ENCODE data around the gene SERPINB7. TPM values are rescaled to one million over a fixed set of nuclear protein-coding genes. Genes with fewer than 3 reads are reported as not detected.

Gene SERPINB7
- total and polyA plus RNA-seq, 2 of the 8 experiments (the other 6 are each of a cell fraction or from before 2014, with no cell fraction given), result not detected

GRCh38 chr18:63823516-63824219, 48.5 kb downstream of the SERPINB7 start:
- H3K9me3 ChIP-seq (ENCODE audit: insufficient read depth in 2 of 2, low read depth in 1 of 2, low read length in 1 of 2), result no peaks in the 10 kb centered on the region
- no peak overlapping the region for H3K9ac ChIP-seq (replicated peaks in 1 of 4; ENCODE audit: extremely low read depth in 1 of 4, low read depth in 3 of 4, low read length in 3 of 4)
- H2BK5ac ChIP-seq (ENCODE audit: low read depth, low read length), result no peak overlapping the region
- FAIRE-seq (no peak), DNase-seq (ENCODE audit: low read depth in 1 of 2, low spot score in 2 of 2) (peak in 1 of 2 experiments; percentile 58)
- WGBS, 2 experiments (ENCODE audit: extremely low coverage in 1 of 2, insufficient coverage in 1 of 2, insufficient read length in 1 of 2, insufficient replicate concordance in 2 of 2, low coverage in 1 of 2, low lambda C conversion rate in 2 of 2, missing lambda C conversion rate in 1 of 2), result 83% methylated on average over 10 of the region's 10 CpGs; no CpG with 5 or more reads in 1 of the 2 experiments
- no peak overlapping the region for H3K4ac ChIP-seq (replicated peaks; ENCODE audit: insufficient read length, low read depth, low read length)
- H3K14ac ChIP-seq (ENCODE audit: insufficient read length), result no peak overlapping the region
- H4K8ac ChIP-seq (ENCODE audit: extremely low read depth, insufficient read depth, low read length), result 0 out of 2 replicates have a peak overlapping the region, but pooled peaks have one; percentile 14
- no peak overlapping the region for H3K23ac ChIP-seq (ENCODE audit: insufficient read length)
- no peaks in the 10 kb centered on the region for H3K23me2 ChIP-seq (ENCODE audit: low read depth, low read length)
- H4K91ac ChIP-seq (replicated peaks; ENCODE audit: insufficient read length, low read length), result no peak overlapping the region
- ChIA-PET POLR2A (ENCODE audit: partially characterized antibody) (no interaction called here), CTCF (ENCODE audit: partially characterized antibody) (interaction anchor here (0.6 to 3.3 kb wide), 33 partner anchors 9 to 504 kb away, joined by 3 to 20 read pairs (median 4); no protein-coding TSS in a partner anchor)
- H3K4me2 ChIP-seq (ENCODE audit: insufficient read depth in 1 of 2, low read depth in 2 of 2, low read length in 2 of 2), result no peak overlapping the region
- no peak overlapping the region for H3K56ac ChIP-seq (replicated peaks; ENCODE audit: insufficient read length, low read depth, low read length)
- H4K5ac ChIP-seq (ENCODE audit: insufficient read length, low read depth, low read length), result no peak overlapping the region
- no peak overlapping the region for H2BK120ac ChIP-seq (replicated peaks; ENCODE audit: low read depth, low read length)
- H3K27me3 ChIP-seq (replicated peaks in 1 of 4; ENCODE audit: control insufficient read depth in 3 of 4, extremely low read depth in 1 of 4, insufficient read depth in 3 of 4, low read length in 3 of 4), result no peaks in the 10 kb centered on the region
- no peak overlapping the region for H2AFZ ChIP-seq (ENCODE audit: low read length)
- no peaks in the 10 kb centered on the region for H4K20me1 ChIP-seq (replicated peaks in 1 of 2; ENCODE audit: control insufficient read depth in 1 of 2, insufficient read depth in 2 of 2, low read length in 2 of 2)
- no peaks in the 10 kb centered on the region for H3K79me1 ChIP-seq (ENCODE audit: low read depth, low read length)
- no peak overlapping the region for H3K4me3 ChIP-seq (ENCODE audit: extremely low read depth in 1 of 4, insufficient read depth in 2 of 4, low read depth in 3 of 4, low read length in 4 of 4)
- no peak overlapping the region for H3K18ac ChIP-seq (ENCODE audit: extremely low read depth, low read length)
- H3K27ac ChIP-seq (ENCODE audit: low read depth, low read length), result no peak overlapping the region
- no peak overlapping the region for H2BK12ac ChIP-seq (ENCODE audit: low read depth, low read length)
- H2BK20ac ChIP-seq (ENCODE audit: low read length), result no peak overlapping the region
- no peaks in the 10 kb centered on the region for H3K79me2 ChIP-seq (ENCODE audit: control insufficient read depth in 1 of 2, insufficient read depth in 2 of 2, low read length in 2 of 2)
- H2AK5ac ChIP-seq (ENCODE audit: low read depth, low read length), result no peak overlapping the region
- H2BK15ac ChIP-seq (ENCODE audit: low read length), result no peak overlapping the region
- no peaks in the 10 kb centered on the region for H3K4me1 ChIP-seq (replicated peaks in 1 of 4; ENCODE audit: control insufficient read depth in 3 of 4, insufficient read depth in 4 of 4, low read length in 3 of 4)
- no peaks in the 10 kb centered on the region for H3K36me3 ChIP-seq (ENCODE audit: control insufficient read depth in 2 of 4, insufficient read depth in 4 of 4, low read length in 3 of 4)
- no peak for TF ChIP-seq POLR2AphosphoS5 (IDR thresholded peaks at IDR 0.05; ENCODE audit: low read depth, low read length)
- peak in 2 of 3 experiments; percentile 44 to 59; a peak in 3 of 4 replicates for TF ChIP-seq CTCF (IDR thresholded peaks at IDR 0.05; ENCODE audit: control extremely low read depth in 1 of 3, insufficient read depth in 1 of 3, low read depth in 1 of 3, low read length in 3 of 3)
- TF ChIP-seq KDM1A (IDR thresholded peaks at IDR 0.05; ENCODE audit: borderline replicate concordance, low read length), result no peak
- TF ChIP-seq PHF8 (conservative IDR thresholded peaks at IDR 0.05; ENCODE audit: low read depth, low read length), result no peak
- TF ChIP-seq ATF2 (IDR thresholded peaks at IDR 0.05; ENCODE audit: low read length), result no peak
- no peak for TF ChIP-seq CHD2 (IDR thresholded peaks at IDR 0.05; ENCODE audit: low read length)
- TF ChIP-seq RAD21 (IDR thresholded peaks at IDR 0.05 in 1 of 2, conservative IDR thresholded peaks at IDR 0.05 in 1 of 2; ENCODE audit: low read depth in 2 of 2, low read length in 2 of 2), result peak; percentile 39 to 50; a peak in 3 of 4 replicates
- TF ChIP-seq TEAD4 (IDR thresholded peaks at IDR 0.05; ENCODE audit: low read depth, low read length), result 0 out of 2 replicates have a peak, but pooled peaks have one; percentile 8

Measured in H1 (cell line).